NCI-H2196 (cell line): Measurements from ENCODE around the gene ALDH3B1.

Experiments used
- DNase-seq: peaks from one replicate; lab custom pipeline; 2025; ENCODE audit not compliant: unreplicated experiment; lab: John Stamatoyannopoulos, UW

The ALDH3B1 gene

DNA sequence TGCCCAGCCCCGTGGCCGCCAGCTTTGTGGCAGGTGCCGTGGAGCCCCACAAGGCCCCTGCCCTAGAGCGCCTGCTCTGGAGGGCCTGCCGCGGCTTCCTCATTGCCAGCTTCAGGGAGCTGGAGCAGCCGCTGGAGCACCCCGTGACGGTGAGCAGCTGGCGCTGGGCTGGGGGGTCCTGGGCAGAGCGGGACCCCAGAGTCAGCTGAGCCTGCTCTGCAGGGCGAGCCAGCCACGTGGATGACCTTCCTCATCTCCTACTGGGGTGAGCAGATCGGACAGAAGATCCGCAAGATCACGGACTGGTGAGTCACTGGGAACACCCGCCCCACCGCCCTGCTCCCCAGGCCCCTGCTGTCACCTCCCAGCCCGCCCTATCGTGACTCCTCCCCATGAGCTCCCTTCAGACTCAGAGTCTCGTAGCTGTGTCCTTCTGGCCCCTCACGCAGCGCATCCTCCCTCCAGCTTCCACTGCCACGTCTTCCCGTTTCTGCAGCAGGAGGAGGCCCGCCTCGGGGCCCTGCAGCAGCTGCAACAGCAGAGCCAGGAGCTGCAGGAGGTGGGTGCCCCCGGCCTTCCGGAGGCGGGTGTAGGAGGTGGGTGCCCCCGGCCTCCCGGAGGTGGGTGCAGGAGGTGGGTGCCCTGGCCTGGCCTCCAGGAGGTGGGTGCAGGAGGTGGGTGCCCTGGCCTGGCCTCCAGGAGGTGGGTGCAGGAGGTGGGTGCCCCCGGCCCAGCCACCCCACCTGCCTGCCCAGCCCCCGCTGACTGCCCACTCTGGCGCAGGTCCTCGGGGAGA, 33.4 kb downstream of the ALDH3B1 start:
- DNase-seq = no peak

DNA sequence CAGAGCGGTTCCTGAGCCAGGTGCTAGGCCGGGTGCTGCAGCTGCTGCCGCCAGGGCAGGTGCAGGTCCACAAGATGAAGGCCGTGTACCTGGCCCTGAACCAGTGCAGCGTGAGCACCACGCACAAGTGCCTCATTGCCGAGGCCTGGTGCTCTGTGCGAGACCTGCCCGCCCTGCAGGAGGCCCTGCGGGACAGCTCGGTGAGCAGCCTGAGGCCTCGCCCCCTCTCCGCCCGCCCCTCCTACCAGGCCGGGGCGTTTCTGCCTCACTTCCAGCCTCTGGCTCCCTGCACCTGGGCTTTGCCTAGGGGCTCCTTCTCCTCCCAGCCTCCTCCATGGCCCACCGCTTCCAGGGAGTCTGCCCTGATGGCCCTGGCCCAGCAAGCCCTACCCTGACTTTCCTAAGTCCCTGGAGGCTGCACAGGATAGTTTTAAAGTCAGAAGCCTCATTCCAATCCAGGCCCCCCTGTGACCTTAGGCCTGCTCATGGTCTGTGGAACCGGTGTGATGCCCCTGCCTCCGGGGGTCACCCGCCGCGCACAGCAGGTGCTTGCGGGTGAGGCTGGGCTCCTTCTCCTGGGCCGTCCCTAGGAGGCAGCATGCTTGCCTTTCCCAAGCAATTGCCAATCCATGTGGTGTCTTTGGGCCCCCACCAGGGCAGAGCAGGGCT, 34.2 kb downstream of the ALDH3B1 start:
- peak; percentile 67 for DNase-seq

- no peak for DNase-seq
These were observed 34.8 kb downstream of the ALDH3B1 start for GRCh38 chr11:68044898-68045351.

DNA sequence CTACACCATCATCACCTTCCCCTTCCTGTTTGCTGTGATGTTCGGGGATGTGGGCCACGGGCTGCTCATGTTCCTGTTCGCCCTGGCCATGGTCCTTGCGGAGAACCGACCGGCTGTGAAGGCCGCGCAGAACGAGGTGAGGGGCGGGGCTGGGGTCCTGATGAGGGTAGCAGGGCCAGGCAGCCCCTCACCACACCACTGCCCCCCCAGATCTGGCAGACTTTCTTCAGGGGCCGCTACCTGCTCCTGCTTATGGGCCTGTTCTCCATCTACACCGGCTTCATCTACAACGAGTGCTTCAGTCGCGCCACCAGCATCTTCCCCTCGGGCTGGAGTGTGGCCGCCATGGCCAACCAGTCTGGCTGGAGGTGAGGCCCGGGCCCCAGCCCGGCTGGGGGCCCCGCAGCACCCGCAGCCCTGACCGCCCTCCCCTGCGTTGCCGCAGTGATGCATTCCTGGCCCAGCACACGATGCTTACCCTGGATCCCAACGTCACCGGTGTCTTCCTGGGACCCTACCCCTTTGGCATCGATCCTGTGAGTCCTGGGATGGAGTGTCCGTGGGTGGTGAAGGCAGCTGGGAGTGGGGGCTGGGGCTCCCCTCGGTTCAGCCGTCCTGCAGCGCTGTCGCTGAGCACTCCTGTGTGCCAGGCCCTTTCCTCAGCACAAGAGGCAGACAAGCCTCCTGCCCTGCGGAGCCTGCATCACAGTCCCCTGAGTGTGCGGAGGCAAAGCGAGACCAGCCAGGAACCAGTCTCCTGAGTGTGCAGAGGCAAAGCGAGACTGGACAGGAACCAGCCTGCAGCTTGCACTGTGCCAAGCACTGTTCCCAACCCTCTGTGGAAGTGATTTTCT, 37.5 kb downstream of the ALDH3B1 start:
- no peak for DNase-seq

GRCh38 chr11:68048681-68049508, 38.8 kb downstream of the ALDH3B1 start:
- DNase-seq = no peak

DNA sequence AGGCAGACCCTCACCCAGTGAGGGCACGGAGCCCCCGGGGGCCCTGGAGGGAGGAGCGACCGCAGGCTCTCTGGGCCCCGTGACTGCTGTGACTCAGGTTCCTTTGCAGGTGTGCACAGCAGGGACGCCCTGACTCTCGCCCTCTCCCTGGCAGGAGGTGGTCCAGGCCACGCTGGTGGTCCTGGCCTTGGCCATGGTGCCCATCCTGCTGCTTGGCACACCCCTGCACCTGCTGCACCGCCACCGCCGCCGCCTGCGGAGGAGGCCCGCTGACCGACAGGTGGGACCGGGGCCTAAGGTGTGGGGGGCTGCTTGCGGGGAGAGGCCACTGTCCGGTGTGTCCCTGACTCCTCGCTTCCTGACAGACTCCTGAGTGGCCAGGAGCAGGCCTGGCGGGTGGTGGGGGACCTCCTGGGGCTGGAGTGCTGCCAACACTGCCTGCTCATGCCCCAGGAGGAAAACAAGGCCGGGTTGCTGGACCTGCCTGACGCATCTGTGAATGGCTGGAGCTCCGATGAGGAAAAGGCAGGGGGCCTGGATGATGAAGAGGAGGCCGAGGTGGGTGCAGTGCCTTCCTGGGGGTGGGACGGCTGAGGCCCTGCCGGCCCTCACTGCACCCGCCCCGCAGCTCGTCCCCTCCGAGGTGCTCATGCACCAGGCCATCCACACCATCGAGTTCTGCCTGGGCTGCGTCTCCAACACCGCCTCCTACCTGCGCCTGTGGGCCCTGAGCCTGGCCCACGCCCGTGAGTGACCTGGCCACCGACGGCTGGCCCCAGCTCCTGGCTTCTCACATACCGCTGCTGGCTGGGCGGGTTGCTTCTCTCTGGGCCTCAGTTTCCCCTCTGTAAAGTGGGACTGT, 39.6 kb downstream of the ALDH3B1 start:
- DNase-seq = no peak

- DNase-seq = no peak
These were observed 40.3 kb downstream of the ALDH3B1 start for GRCh38 chr11:68050371-68050841.

DNA sequence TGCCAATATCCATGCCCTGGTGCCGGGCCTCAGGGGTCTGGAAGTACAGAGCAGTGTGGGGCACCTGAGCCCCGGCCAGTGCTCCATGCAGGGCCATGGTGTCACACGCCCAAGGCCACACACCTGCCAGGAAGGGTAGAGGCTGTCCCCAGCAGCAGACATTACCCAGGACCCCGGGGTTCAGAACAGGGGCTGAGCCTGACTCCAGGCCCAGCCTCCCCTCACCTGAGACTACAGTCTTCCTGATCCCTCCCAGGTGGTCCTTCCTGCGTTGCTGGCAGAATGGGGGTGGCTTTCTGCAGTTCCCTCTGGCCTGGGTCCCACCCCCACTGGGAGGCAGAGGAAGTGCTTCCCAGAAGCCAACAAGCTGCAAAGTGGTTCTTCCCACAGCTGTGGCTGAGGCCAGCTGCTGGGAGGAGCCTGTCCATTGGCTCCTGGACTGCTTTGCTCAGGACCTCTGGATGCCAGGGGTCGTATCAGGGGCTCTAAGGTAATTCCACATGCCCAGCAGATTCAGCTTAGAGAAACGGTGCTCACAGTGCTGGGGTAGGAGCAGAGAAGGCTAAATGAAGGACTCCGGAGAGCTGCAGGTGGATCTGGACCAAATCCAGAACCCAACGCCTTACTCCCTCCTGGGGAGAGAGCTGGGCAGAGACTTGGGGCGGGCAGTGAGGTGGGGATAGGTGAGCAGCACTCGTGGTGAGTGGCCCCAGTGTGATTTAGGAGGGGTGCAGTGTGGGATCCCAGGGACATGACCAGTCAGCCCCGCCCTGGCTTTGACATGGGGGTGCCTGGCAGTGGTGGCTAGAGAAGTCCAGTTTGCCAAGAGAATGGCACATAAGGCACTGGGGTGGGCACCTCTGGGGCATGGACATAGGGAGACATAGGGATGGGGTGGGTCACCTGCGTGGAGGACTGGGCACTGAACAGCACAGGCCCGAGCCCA, 41.3 kb downstream of the ALDH3B1 start:
- no peak for DNase-seq

- DNase-seq = no peak
These were observed 42.2 kb downstream of the ALDH3B1 start for GRCh38 chr11:68052137-68052873.

DNA sequence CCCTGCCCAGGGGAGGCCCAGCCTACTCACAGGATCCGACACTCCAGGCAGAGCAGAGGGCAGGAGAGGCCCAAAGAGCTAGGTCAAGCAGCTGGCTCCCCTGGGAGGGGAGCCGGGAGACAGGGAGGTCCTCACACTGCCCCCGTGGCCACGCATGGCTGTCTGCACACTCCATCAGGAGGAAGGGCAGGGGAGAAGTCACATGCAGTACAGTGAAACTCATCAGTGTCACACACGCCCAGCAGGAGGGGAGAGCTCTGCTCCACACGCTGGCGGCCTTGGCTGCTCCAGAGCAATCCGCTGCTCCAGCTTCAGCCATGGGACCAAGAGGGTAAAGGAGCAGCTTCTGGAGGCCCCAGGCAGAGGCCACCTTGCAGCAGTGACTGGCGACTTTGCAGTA, 43.0 kb downstream of the ALDH3B1 start:
- no peak for DNase-seq

- no peak for DNase-seq
These were observed 44.1 kb downstream of the ALDH3B1 start for GRCh38 chr11:68053981-68054812.

- DNase-seq = no peak
These were observed 46.5 kb downstream of the ALDH3B1 start for GRCh38 chr11:68056317-68057285.

- DNase-seq = no peak
These were observed 47.7 kb downstream of the ALDH3B1 start for GRCh38 chr11:68057807-68058206.

DNA sequence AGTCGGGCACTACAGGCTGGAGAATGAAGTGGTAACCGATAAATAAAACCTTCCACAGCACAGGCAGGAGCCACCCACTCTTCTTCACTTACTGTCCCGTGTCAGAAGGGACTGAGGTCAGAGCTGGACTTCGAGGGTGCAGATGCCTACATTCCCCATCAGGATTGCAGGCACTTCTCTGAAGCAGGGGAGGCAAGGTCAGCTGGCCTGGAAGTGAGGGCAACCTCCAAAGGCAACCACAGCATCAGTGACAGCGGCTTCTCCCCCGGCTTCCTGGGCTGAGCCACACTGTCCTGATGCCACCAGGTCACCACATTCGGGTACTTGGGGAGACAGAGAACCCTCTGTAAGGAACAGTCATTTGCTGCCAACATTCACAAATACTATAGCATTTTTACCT, 51.4 kb downstream of the ALDH3B1 start:
- DNase-seq = no peak

- DNase-seq = no peak
These were observed 54.8 kb downstream of the ALDH3B1 start for GRCh38 chr11:68064926-68065325.

DNA sequence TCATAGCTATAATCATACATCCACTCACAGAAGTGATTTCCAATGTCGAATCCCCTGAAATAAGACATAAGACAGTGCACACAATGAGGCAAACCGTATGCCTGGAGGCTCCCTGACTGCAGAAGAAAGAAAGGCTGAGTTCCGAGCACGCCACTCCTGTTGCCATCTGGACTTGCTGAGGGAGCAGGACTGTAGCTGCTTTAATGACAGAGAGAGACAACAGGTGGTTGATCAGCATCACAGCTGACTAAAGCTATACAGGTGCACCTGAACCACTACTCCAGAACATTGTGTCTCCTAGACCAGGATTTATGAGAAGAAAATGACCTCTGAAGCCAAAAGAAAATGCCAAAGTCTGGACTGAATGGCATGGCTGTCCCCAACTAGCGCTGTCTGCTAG, 55.7 kb downstream of the ALDH3B1 start:
- DNase-seq = no peak
